Measurements from ENCODE around the gene IL3. TPM values are rescaled to one million over a fixed set of nuclear protein-coding genes. Genes with fewer than 3 reads are reported as not detected.

The IL3 gene
- total and polyA plus RNA-seq, 2 experiments from 2014 or later, result not detected

GRCh38 chr5:132075719-132076077 lies 15.2 kb downstream of the IL3 start (continued):
- no peak for TF ChIP-seq ZNF462 (CRISPR knock-in tag; IDR thresholded peaks at IDR 0.05)
- TF ChIP-seq CREB1 (CRISPR knock-in tag; IDR thresholded peaks at IDR 0.05; ENCODE audit: low read depth), result no peak
- TF ChIP-seq NANOG (IDR thresholded peaks at IDR 0.05; ENCODE audit: borderline replicate concordance), result no peak
- TF ChIP-seq STAT1 (IDR thresholded peaks at IDR 0.05; ENCODE audit: unreplicated experiment), result no peak
- no peak for TF ChIP-seq EZH2 (IDR thresholded peaks at IDR 0.05; ENCODE audit: low read depth, unreplicated experiment)
- no peak for TF ChIP-seq POLR2AphosphoS5 (IDR thresholded peaks at IDR 0.05; ENCODE audit: low read depth)
- no peak for TF ChIP-seq JUNB (IDR thresholded peaks at IDR 0.05; ENCODE audit: unreplicated experiment)
- no peak for TF ChIP-seq ETS1 (IDR thresholded peaks at IDR 0.05)
- no peak for TF ChIP-seq REST (IDR thresholded peaks at IDR 0.05; ENCODE audit: unreplicated experiment)
- no peak for TF ChIP-seq ZNF114 (CRISPR knock-in tag; IDR thresholded peaks at IDR 0.05)
- no peak for TF ChIP-seq ZNF331 (CRISPR knock-in tag; IDR thresholded peaks at IDR 0.05; ENCODE audit: low read depth)
- no peak for TF ChIP-seq EZH2phosphoT487 (IDR thresholded peaks at IDR 0.05; ENCODE audit: unreplicated experiment)

All from GM23338 (cell line).